GM12891 (cell line): ENCODE measurements around the gene CFAP298.

Experiments
- DNase-seq: peaks from one replicate; pipeline ENCODE4 v3.0.0; 2011; ENCODE audit warnings: low spot score; ENCODE audit not compliant: insufficient read length
- FAIRE-seq: peaks from 2 replicates; lab custom pipeline; 2011; peaks lifted over from hg19 to GRCh38; lab: Jason Lieb, UNC
- PAX5 ChIP-seq: IDR thresholded peaks from 2 replicates; pipeline ENCODE4 v1.6.1; 2011; ENCODE audit warnings: low read length, moderate library complexity, mild to moderate bottlenecking; ENCODE audit not compliant: insufficient read depth, severe bottlenecking
- POLR2A ChIP-seq: IDR thresholded peaks from 2 replicates; pipeline ENCODE4 v1.6.1; 2011; ENCODE audit warnings: low read depth, low read length, control low read depth
- POLR2AphosphoS5 ChIP-seq: IDR thresholded peaks from 2 replicates; pipeline ENCODE4 v1.6.1; 2011; ENCODE audit warnings: low read depth, low read length, control low read depth
- POU2F2 ChIP-seq: IDR thresholded peaks from 2 replicates; pipeline ENCODE4 v1.6.1; 2011; ENCODE audit warnings: low read depth, mild to moderate bottlenecking, control low read depth, low read length, moderate library complexity
- SPI1 ChIP-seq: IDR thresholded peaks from 2 replicates; pipeline ENCODE4 v1.6.1; 2011; ENCODE audit warnings: low read depth, low read length, control low read depth
- TAF1 ChIP-seq: IDR thresholded peaks from 2 replicates; pipeline ENCODE4 v1.6.1; 2011; ENCODE audit warnings: low read depth, low read length, control low read depth

The CFAP298 gene

DNA sequence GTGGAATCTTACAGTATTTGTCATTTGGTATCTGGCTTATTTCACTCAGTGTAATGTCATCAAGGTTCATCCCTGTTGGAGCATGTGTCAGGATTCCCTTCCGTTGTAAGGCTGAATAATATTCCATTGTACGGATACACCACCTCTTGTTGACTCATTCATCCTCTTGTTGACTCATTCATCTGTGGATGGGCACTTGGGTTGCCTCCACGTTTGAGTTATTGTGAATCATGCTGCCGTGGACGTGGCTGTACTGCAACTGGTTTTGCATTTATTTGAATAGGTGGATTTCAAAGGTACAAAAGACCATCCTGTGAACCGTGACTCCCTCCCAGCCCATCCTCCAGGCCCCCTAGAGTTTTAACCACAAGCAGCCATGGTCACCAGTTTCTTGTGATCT is 15.0 kb downstream of the CFAP298 start:
- DNase-seq (no peak), FAIRE-seq (no peak)
- TF ChIP-seq SPI1, result no peak
- no peak for TF ChIP-seq POLR2A

DNA sequence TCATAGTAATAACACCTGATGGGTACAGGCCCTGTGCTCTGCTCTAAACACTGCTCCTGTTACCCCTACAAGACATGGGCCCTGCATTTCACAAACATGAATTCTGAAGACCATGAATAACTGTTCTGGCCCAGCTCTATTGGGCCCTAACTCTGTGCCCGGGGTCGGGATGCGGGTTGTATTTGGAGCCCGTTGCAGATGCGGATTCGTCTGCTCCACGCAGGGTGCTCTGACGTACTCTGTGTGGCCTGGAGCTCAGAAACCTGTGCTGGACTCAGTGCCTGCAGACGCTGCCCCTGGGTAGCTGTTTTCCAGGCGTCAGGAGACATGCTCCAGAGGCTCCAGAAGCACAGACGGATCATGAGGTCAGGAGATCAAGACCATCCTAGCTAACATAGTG is 16.7 kb downstream of the CFAP298 start:
- FAIRE-seq, result no peak
- TF ChIP-seq POLR2A, result no peak
- no peak for TF ChIP-seq POU2F2
- TF ChIP-seq PAX5, result no peak
- no peak for TF ChIP-seq TAF1
- TF ChIP-seq POLR2AphosphoS5, result no peak
- TF ChIP-seq SPI1, result no peak
- no peak for DNase-seq

DNA sequence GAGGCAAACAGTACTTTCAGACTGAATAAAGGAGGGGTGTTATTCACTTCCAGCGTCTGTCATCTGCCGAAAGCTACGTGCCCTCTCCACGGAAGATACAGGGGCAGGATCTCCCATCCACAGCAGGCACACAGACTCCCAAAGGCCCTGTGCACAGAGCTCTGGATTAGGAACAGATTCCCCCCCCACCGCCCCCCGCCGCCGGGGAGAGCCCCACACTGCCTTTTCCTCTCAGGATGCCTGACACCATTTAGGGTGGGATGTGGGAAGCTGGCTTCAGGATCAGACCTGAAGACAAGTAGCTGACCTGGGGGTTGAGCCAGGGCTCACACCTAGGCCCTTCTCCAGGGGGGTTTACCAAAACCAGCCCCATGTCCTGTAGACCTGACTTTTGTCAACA is 18.5 kb downstream of the CFAP298 start:
- TF ChIP-seq POLR2AphosphoS5 (no peak), POLR2A (no peak), POU2F2 (no peak), TAF1 (no peak), SPI1 (no peak), PAX5 (no peak)
- DNase-seq, result no peak
- no peak for FAIRE-seq

DNA sequence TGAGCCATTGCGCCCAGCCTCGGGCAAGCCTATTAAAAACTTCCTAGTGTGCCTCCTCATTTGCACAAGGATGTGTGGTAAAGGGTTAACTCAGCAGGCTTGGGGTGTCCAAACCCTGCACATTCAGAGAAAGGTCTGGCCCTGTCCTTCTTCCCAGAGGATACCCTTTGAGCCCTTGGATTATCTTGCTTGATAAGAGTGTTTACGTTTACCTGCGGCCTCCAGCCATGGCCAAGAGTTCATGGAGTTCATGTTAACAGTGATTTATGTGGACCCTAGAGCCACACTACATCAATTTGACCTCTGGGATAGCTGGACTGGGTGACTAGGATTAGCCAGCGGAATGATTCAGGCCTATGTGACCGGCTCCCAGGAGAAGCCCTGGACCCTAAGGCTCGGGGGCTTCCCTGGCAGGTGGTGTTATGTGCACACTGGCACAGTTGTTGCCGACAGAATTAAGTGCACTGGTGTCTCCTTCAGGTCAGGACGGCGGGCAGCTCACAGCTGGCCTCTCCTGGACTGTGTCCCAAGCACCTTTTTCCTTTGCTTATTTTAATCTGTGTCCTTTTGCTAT is 19.2 kb downstream of the CFAP298 start:
- DNase-seq (no peak), FAIRE-seq (no peak)
- TF ChIP-seq POLR2A (no peak), TAF1 (no peak), POU2F2 (no peak), PAX5 (no peak), POLR2AphosphoS5 (no peak), SPI1 (no peak)

DNA sequence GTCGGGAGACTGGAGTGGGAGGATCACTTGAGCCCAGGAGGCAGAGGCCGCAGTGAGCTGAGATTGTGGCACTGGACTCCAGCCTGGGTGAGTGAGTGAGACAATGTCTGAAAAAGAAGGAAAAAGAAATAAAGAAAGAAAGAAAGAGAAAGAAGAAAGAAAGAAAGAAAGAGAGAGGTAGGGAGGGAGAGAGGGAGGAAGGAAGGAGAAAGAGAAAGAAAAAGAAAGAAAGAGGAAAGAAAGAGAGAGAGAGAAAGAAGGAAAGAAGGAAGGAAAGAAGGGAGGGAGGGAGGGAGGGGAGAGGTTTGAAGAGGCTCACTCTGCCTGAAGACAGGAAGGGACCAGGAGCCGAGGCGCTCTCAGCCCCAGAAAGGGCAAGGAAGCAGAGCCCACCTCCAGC is 22.0 kb downstream of the CFAP298 start:
- FAIRE-seq, result no peak
- no peak for DNase-seq
- TF ChIP-seq PAX5, result no peak
- no peak for TF ChIP-seq TAF1
- no peak for TF ChIP-seq POLR2A
- no peak for TF ChIP-seq POLR2AphosphoS5
- TF ChIP-seq SPI1, result no peak

DNA sequence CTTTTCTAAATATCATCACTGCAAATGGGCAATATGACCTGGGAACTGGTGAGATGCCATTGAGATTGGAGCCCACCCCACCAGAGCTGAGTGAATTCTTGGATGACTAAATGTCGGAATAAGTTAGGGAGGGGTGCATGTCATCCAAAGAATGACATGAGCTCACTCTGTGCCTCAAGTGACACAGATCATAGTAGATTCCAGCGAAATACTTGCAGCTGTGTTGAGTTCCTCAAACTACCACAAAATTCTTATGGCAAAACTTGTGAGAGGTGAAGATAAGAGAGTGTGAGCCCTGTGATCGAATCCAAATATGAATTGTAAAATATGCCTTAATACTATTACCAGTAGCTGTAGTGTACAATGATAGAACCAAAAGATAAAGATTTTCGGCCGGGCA is 24.5 kb downstream of the CFAP298 start:
- no peak for FAIRE-seq
- TF ChIP-seq POU2F2 (no peak), POLR2A (no peak), TAF1 (no peak), SPI1 (no peak), PAX5 (no peak), POLR2AphosphoS5 (no peak)
- no peak for DNase-seq

DNA sequence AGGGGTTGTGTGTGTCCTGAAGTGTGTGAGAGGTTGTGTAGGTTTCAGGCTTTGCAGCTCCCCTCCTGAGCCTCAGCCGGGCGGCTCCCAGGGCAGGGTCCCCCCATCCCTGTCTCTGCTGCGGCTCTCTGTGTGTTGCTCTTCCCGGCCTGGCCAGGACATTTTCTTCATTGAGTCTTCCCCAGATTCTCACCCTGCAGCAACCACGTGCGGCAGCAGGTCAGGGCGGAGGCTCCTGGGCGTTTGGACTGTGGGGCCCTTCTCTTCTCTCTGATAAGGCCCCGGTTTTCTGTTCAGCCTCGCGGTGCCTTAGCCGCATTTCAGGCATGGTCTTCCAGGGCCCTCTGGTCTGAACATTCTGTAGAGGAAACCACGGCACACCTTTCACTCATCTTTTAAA is 25.1 kb downstream of the CFAP298 start:
- no peak for FAIRE-seq
- no peak for DNase-seq
- no peak for TF ChIP-seq POU2F2
- TF ChIP-seq PAX5, result no peak
- no peak for TF ChIP-seq SPI1
- TF ChIP-seq POLR2AphosphoS5, result no peak
- no peak for TF ChIP-seq POLR2A
- TF ChIP-seq TAF1, result no peak

DNA sequence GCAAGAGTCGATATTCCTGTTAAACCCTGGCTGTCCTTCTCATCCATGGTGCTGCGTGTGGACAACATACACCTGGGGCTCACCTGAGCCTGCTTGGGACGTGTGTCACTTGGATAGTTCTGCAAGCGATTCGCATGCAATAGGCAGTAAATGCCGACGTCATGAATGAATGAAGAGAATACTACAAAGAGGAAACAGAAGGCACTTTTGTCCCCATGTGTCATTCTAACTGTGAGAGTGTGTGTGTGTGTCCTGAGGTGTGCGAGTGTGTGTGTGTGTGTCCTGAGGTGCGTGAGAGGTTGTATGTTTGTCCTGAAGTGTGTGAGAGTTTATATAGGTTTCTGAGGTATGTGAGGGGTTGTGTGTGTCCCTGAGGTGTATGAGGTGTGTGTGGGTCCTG is 26.2 kb downstream of the CFAP298 start:
- no peak for DNase-seq
- FAIRE-seq, result no peak
- no peak for TF ChIP-seq POLR2AphosphoS5
- TF ChIP-seq POU2F2, result no peak
- TF ChIP-seq TAF1, result no peak
- no peak for TF ChIP-seq POLR2A
- no peak for TF ChIP-seq SPI1
- no peak for TF ChIP-seq PAX5

DNA sequence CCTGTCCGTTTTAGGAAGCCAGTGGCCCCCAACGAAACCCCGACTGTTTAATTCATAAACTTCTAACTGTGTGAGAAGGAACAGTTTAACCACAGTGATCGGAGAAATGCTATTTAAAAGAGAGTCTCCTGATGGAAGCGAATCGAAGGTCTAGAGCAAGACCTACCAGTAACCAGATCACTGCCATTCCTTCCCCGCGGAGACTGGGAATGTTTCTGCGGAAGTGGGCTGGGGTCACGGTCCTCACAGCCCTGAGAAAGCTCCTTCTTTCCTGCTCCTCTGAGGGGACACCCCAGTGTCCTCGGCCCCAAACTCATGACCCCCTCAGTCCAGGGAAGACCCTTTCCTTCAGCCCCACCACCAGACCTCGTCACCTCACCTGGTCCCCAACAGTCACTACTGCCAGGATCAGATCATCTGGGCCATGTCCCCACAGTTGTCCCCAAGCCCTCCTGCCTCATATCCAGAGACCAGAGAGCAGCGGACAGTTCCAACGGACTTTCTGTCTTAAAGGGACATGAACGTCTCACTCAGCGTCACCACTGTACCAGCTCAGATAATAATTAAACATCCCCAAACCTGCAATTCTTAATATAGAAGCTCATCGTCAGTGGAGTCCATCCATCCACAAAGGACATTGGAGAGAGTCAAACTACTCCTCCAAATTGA is 27.0 kb downstream of the CFAP298 start, which contains the start of gene TCP10L:
TCP10L (minus strand) TSS at position 482 of the 669 bp plus-strand sequence. CDS start 1,219 bp downstream, outside the sequence.
- TF ChIP-seq TAF1, result no peak
- no peak for TF ChIP-seq POU2F2
- no peak for TF ChIP-seq PAX5
- no peak for TF ChIP-seq SPI1
- FAIRE-seq (no peak), DNase-seq (no peak)

DNA sequence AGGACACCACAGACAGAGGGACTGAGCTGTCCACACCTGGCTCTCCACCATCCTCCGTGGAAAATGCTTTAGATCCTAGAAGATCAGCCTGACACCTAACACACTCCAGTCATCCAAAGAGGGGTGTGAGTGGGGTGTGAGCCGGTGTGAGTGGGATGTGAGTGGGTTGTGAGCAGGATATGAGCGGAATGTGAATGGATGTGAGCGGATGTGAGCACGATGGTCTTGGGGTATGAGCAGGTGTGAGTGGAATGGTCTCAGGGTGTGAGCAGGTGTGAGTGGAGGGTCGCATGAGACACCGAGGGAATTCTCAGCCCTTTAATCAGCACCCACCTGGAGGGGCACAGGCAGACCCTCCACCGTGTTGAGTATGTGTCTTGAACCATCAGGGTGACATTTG is 27.7 kb downstream of the CFAP298 start:
- DNase-seq (no peak), FAIRE-seq (no peak)
- TF ChIP-seq POU2F2 (no peak), POLR2A (no peak), POLR2AphosphoS5 (no peak), SPI1 (no peak), PAX5 (no peak), TAF1 (no peak)
